ENCODE measurements around the gene PRKN. TPM values are rescaled to one million over a fixed set of nuclear protein-coding genes. Genes with fewer than 3 reads are reported as not detected.

The PRKN gene
- total RNA-seq, 4 donors from 2014 or later, result 4.5 to 12.3 (median 9.0) TPM

GRCh38 chr6:162416831-162417537 is 310.6 kb downstream of the PRKN start:
- no peaks in the 10 kb centered on the region for H3K4me1 ChIP-seq
- no peak overlapping the region for H3K27ac ChIP-seq
- TF ChIP-seq POLR2AphosphoS5 (IDR thresholded peaks at IDR 0.05), result no peak
- TF ChIP-seq CTCF (IDR thresholded peaks at IDR 0.05), result no peak
- TF ChIP-seq POLR2A (IDR thresholded peaks at IDR 0.05), result no peak
- TF ChIP-seq EP300 (IDR thresholded peaks at IDR 0.05; ENCODE audit: low read depth), result no peak
- H3K9me3 ChIP-seq, result no peaks in the 10 kb centered on the region
- no peak overlapping the region for H3K4me3 ChIP-seq
- no peaks in the 10 kb centered on the region for H3K27me3 ChIP-seq
- intact Hi-C loops (cut with DNase I; ENCODE audit: low total_unique reads), result no loop called here
- in situ Hi-C loops (cut with MboI; ENCODE audit: low pct_ligation_motif_present in 1 of 4, low pct_unique_long_range_greater_than_20kb in 1 of 4, low sequenced_read_pairs in 3 of 4), result no loop called here
- whole genome bisulfite sequencing, 2 donors (ENCODE audit: low coverage in 1 of 2), result 63 to 78% methylated on average over 6 to 7 of the region's 7 CpGs
- H3K36me3 ChIP-seq, result no peaks in the 10 kb centered on the region
- DNase-seq, result no peak

- in situ Hi-C loops (cut with MboI; ENCODE audit: low pct_ligation_motif_present in 1 of 4, low pct_unique_long_range_greater_than_20kb in 1 of 4, low sequenced_read_pairs in 3 of 4), result no loop called here
- Histone ChIP-seq H3K27me3 (no peaks in the 10 kb centered on the region), H3K9me3 (no peaks in the 10 kb centered on the region), H3K36me3 (no peaks in the 10 kb centered on the region), H3K4me1 (no peaks in the 10 kb centered on the region), H3K27ac (no peak overlapping the region), H3K4me3 (no peak overlapping the region)
- no peak for DNase-seq
- intact Hi-C loops (cut with DNase I; ENCODE audit: low total_unique reads), result no loop called here
- TF ChIP-seq POLR2A (IDR thresholded peaks at IDR 0.05), result no peak
- TF ChIP-seq POLR2AphosphoS5 (IDR thresholded peaks at IDR 0.05), result no peak
- no peak for TF ChIP-seq EP300 (IDR thresholded peaks at IDR 0.05; ENCODE audit: low read depth)
- WGBS, 2 donors (ENCODE audit: low coverage in 1 of 2), result 60 to 84% methylated on average over 2 of the region's 2 CpGs
Measured at GRCh38 chr6:162416307-162416706, 311.3 kb downstream of the PRKN start.

GRCh38 chr6:162409741-162410691 is 317.6 kb downstream of the PRKN start:
- intact Hi-C loops (cut with DNase I; ENCODE audit: low total_unique reads), result no loop called here

GRCh38 chr6:162408826-162409535 is 318.6 kb downstream of the PRKN start:
- in situ Hi-C loops (cut with MboI; ENCODE audit: low pct_ligation_motif_present in 1 of 4, low pct_unique_long_range_greater_than_20kb in 1 of 4, low sequenced_read_pairs in 3 of 4), result no loop called here
- intact Hi-C loops (cut with DNase I; ENCODE audit: low total_unique reads), result no loop called here
- Histone ChIP-seq H3K27me3 (no peaks in the 10 kb centered on the region), H3K9me3 (no peaks in the 10 kb centered on the region), H3K4me3 (no peak overlapping the region), H3K27ac (no peak overlapping the region), H3K4me1 (no peaks in the 10 kb centered on the region), H3K36me3 (no peaks in the 10 kb centered on the region)
- TF ChIP-seq EP300 (IDR thresholded peaks at IDR 0.05; ENCODE audit: low read depth) (no peak), POLR2A (IDR thresholded peaks at IDR 0.05) (no peak), CTCF (IDR thresholded peaks at IDR 0.05) (no peak), POLR2AphosphoS5 (IDR thresholded peaks at IDR 0.05) (no peak)
- DNase-seq, result no peak
- 70 to 80% methylated on average over 4 to 5 of the region's 5 CpGs for WGBS, 2 donors (ENCODE audit: low coverage in 1 of 2)

More at GRCh38 chr6:162409741-162410691, 317.6 kb downstream of the PRKN start:
- in situ Hi-C loops (cut with MboI; ENCODE audit: low pct_ligation_motif_present in 1 of 4, low pct_unique_long_range_greater_than_20kb in 1 of 4, low sequenced_read_pairs in 3 of 4), result no loop called here
- H3K4me3 ChIP-seq, result no peak overlapping the region
- H3K9me3 ChIP-seq, result no peaks in the 10 kb centered on the region
- H3K27me3 ChIP-seq, result no peaks in the 10 kb centered on the region
- no peak for TF ChIP-seq POLR2AphosphoS5 (IDR thresholded peaks at IDR 0.05)
- TF ChIP-seq POLR2A (IDR thresholded peaks at IDR 0.05), result no peak
- TF ChIP-seq CTCF (IDR thresholded peaks at IDR 0.05), result no peak
- no peak for TF ChIP-seq EP300 (IDR thresholded peaks at IDR 0.05; ENCODE audit: low read depth)
- H3K36me3 ChIP-seq, result no peaks in the 10 kb centered on the region
- H3K27ac ChIP-seq, result no peak overlapping the region
- WGBS, 2 donors (ENCODE audit: low coverage in 1 of 2), result 73 to 76% methylated on average over 5 to 8 of the region's 8 CpGs
- no peaks in the 10 kb centered on the region for H3K4me1 ChIP-seq
- DNase-seq, result no peak
